Measurements from ENCODE around the gene KRCC1.

DNA sequence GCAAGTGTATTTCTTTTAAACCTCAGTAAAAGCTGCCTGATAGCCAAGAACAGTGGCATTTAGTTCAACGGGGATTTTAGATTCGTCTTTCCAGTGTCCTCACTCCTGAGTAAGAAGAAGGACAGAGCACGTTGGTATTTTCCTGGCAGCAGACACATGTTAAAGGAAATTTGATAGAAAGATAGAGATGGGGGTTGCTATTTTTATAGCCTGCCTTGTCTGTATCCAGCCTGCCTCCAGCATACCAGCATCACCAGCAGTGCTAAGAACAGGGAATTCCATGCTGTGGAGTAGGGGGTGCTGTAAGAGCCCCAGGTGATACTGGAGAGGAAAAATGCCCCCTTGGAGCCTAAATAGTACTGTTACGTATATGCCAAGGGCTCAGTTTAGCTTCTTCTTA, 11.0 kb upstream of the KRCC1 start:
- TF ChIP-seq POLR2A (IDR thresholded peaks at IDR 0.05) = no peak
- TF ChIP-seq, protein P1, sequence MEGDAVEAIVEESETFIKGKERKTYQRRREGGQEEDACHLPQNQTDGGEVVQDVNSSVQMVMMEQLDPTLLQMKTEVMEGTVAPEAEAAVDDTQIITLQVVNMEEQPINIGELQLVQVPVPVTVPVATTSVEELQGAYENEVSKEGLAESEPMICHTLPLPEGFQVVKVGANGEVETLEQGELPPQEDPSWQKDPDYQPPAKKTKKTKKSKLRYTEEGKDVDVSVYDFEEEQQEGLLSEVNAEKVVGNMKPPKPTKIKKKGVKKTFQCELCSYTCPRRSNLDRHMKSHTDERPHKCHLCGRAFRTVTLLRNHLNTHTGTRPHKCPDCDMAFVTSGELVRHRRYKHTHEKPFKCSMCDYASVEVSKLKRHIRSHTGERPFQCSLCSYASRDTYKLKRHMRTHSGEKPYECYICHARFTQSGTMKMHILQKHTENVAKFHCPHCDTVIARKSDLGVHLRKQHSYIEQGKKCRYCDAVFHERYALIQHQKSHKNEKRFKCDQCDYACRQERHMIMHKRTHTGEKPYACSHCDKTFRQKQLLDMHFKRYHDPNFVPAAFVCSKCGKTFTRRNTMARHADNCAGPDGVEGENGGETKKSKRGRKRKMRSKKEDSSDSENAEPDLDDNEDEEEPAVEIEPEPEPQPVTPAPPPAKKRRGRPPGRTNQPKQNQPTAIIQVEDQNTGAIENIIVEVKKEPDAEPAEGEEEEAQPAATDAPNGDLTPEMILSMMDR (IDR thresholded peaks at IDR 0.05) = no peak
- TF ChIP-seq EP300 (IDR thresholded peaks at IDR 0.05) = no peak

Measured in tibial nerve (tissue), 4 donors.